ENCODE measurements around the gene KIRREL1.

Gene KIRREL1

GRCh38 chr1:158037866-158038359 lies 44.5 kb downstream of the KIRREL1 start:
- 0 out of 2 replicates have a peak, but pooled peaks have one; percentile 11 for TF ChIP-seq EP300 (IDR thresholded peaks at IDR 0.05; ENCODE audit: borderline replicate concordance)
- peak; percentile 51; the same call in 1 of the 2 replicates for TF ChIP-seq NFIC (IDR thresholded peaks at IDR 0.05)
- TF ChIP-seq ZBTB7A (IDR thresholded peaks at IDR 0.05; ENCODE audit: low read depth): no peak
- TF ChIP-seq, protein P1, sequence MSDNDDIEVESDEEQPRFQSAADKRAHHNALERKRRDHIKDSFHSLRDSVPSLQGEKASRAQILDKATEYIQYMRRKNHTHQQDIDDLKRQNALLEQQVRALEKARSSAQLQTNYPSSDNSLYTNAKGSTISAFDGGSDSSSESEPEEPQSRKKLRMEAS (IDR thresholded peaks at IDR 0.05): no peak

DNA sequence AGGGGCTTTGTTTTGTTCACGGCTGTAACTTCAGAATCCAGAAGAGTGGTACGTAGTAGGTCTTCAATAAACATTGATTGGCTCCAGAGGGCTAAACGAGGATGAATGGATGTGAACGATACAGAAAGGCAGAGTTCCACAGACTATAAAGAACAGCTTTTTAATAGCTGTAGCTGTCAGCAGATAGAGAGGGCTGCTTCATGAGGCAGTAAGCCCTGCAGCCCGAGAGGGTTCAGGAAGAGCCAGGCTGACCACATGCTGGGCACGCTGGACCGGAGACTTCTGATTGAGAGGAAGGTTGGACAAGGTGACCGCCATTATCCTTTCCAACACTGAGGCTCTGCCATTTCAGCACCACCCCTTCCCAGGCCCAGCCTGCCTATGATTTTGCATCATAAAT lies 45.3 kb downstream of the KIRREL1 start:
- TF ChIP-seq ZBTB7A (IDR thresholded peaks at IDR 0.05; ENCODE audit: low read depth) (no peak), CREB1 (IDR thresholded peaks at IDR 0.05; ENCODE audit: low read depth) (no peak), NFIC (IDR thresholded peaks at IDR 0.05) (no peak), TAF1 (IDR thresholded peaks at IDR 0.05; ENCODE audit: low read depth) (no peak), EP300 (IDR thresholded peaks at IDR 0.05; ENCODE audit: borderline replicate concordance) (no peak), RAD21 (IDR thresholded peaks at IDR 0.05; ENCODE audit: low read depth) (no peak)
- TF ChIP-seq, protein P1 (IDR thresholded peaks at IDR 0.05): no peak

DNA sequence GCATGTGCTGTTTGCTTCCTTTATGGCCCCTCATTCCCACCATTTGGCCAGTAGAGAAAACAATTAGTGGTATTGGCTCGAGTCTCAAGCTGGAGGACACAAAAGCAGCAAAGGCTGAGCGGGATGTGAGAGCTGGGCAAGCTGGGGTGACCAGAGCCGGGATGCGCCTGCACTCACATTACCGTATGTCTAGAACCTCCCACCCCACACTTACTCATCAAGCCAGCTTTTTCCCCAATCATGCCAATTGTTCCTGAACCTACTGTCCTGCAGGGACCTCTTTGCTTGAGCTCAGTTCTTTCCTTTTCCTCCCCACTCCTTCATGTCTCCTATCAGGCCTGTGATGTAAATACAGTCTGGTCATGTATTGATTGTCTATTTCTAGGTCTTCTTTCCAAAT lies 45.9 kb downstream of the KIRREL1 start:
- TF ChIP-seq, protein P1 (IDR thresholded peaks at IDR 0.05): no peak
- TF ChIP-seq TEAD4 (IDR thresholded peaks at IDR 0.05) (no peak), ZBTB7A (IDR thresholded peaks at IDR 0.05; ENCODE audit: low read depth) (no peak), EP300 (IDR thresholded peaks at IDR 0.05; ENCODE audit: borderline replicate concordance) (no peak), YY1 (IDR thresholded peaks at IDR 0.05; ENCODE audit: low read depth) (no peak), TAF1 (IDR thresholded peaks at IDR 0.05; ENCODE audit: low read depth) (no peak), FOXM1 (IDR thresholded peaks at IDR 0.05; ENCODE audit: borderline replicate concordance, low read depth) (no peak), REST (IDR thresholded peaks at IDR 0.05; ENCODE audit: low read depth) (no peak), NFIC (IDR thresholded peaks at IDR 0.05) (no peak), CEBPB (IDR thresholded peaks at IDR 0.05) (no peak), CREB1 (IDR thresholded peaks at IDR 0.05; ENCODE audit: low read depth) (no peak), RAD21 (IDR thresholded peaks at IDR 0.05; ENCODE audit: low read depth) (no peak), EGR1 (IDR thresholded peaks at IDR 0.05) (no peak), TCF12 (IDR thresholded peaks at IDR 0.05; ENCODE audit: low read depth) (no peak)
- TF ChIP-seq, protein P2, sequence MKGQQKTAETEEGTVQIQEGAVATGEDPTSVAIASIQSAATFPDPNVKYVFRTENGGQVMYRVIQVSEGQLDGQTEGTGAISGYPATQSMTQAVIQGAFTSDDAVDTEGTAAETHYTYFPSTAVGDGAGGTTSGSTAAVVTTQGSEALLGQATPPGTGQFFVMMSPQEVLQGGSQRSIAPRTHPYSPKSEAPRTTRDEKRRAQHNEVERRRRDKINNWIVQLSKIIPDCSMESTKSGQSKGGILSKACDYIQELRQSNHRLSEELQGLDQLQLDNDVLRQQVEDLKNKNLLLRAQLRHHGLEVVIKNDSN (IDR thresholded peaks at IDR 0.05): no peak

DNA sequence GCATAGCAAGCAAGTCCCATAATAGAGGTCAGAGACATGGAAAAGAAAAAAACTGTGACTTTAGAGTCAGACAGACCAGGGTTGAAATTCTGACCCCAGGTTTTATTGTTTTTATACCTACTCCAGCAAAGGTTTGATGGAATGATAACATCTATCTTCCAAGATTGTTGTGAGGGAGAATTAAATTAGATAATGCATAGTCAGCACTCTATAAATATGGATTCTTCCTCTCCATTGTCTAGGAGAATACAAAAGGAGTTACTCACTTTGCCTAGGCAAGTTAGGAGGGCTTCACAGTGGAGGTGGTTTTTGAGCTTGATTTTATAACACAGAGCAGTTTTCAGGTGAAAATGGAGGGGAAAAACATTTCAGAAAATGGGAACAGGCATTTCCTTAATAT lies 46.9 kb downstream of the KIRREL1 start:
- no peak for TF ChIP-seq EGR1 (IDR thresholded peaks at IDR 0.05)
- no peak for TF ChIP-seq CREB1 (IDR thresholded peaks at IDR 0.05; ENCODE audit: low read depth)
- TF ChIP-seq NFIC (IDR thresholded peaks at IDR 0.05): no peak
- no peak for TF ChIP-seq CEBPB (IDR thresholded peaks at IDR 0.05)
- no peak for TF ChIP-seq EP300 (IDR thresholded peaks at IDR 0.05; ENCODE audit: borderline replicate concordance)
- TF ChIP-seq TCF12 (IDR thresholded peaks at IDR 0.05; ENCODE audit: low read depth): no peak
- TF ChIP-seq RAD21 (IDR thresholded peaks at IDR 0.05; ENCODE audit: low read depth): no peak
- no peak for TF ChIP-seq TAF1 (IDR thresholded peaks at IDR 0.05; ENCODE audit: low read depth)

GRCh38 chr1:158043232-158043631 lies 49.8 kb downstream of the KIRREL1 start:
- TF ChIP-seq TEAD4 (IDR thresholded peaks at IDR 0.05) (no peak), EGR1 (IDR thresholded peaks at IDR 0.05) (no peak), NFIC (IDR thresholded peaks at IDR 0.05) (no peak), CREB1 (IDR thresholded peaks at IDR 0.05; ENCODE audit: low read depth) (no peak), TCF12 (IDR thresholded peaks at IDR 0.05; ENCODE audit: low read depth) (no peak), ZBTB7A (IDR thresholded peaks at IDR 0.05; ENCODE audit: low read depth) (no peak), YY1 (IDR thresholded peaks at IDR 0.05; ENCODE audit: low read depth) (no peak), CEBPB (IDR thresholded peaks at IDR 0.05) (no peak), TAF1 (IDR thresholded peaks at IDR 0.05; ENCODE audit: low read depth) (no peak), RAD21 (IDR thresholded peaks at IDR 0.05; ENCODE audit: low read depth) (no peak)

DNA sequence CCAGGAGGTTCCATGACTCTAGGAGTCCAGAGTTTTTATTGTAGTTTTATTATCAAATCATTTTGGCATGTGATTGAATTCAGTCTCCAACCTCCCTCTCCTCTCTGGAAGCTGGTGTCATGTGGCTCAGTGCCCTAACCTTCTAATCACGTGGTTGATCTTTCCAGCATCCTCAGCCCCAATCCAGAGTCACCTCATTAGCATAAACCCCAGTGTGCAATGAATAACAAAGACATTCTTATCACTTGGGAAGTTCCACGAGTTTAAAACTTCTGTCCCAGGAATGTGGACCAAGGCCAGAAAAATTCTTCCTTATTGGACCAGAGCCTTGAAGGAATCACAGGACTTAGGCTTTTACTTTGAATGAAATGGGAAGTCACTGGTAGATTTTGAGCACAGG lies 52.2 kb downstream of the KIRREL1 start:
- TF ChIP-seq CREB1 (IDR thresholded peaks at IDR 0.05; ENCODE audit: low read depth) (no peak), ZBTB7A (IDR thresholded peaks at IDR 0.05; ENCODE audit: low read depth) (no peak), RAD21 (IDR thresholded peaks at IDR 0.05; ENCODE audit: low read depth) (no peak), TCF12 (IDR thresholded peaks at IDR 0.05; ENCODE audit: low read depth) (no peak), NFIC (IDR thresholded peaks at IDR 0.05) (peak; percentile 23; the same call in 1 of the 2 replicates), TEAD4 (IDR thresholded peaks at IDR 0.05) (peak; percentile 12; the same call in 1 of the 2 replicates)
- TF ChIP-seq, protein P1 (IDR thresholded peaks at IDR 0.05): no peak
- TF ChIP-seq, protein P2 (IDR thresholded peaks at IDR 0.05): peak; percentile 80

DNA sequence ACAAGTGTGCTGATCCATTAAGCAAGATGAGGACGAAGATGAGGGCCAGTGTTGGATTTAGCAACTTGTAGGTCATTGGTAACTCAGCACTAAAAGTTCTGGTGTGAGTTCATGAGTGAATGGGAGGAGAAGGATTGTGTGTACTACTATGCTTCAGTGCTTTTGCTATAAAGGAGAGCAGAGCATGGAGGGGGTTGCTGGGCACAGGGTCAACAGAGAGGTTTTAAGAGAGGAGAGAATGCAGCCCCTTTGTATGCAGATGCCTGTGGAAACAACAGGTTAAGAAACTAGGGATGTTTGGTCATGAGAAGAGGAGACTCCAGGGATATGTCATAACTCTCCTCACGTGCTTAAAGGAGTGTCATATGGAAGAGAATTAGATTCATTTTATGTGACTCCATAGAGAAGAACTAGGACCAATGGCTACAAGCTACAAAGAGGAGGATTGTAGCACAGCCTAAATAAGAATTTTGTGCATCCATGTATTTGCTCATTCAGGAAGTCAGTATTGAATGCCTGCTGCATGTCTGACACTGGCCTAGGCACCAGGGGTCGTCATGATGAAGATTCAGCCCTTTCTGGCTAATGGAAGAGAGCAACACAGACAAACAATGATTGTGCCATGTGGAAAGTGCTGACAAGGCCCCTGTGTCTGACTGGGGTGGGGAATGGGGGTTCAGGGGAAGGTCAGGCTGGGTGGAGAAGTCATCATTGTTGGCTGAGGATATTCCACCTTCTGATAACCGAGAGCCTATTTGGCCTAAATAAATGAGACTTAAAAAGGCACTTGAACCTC lies 53.5 kb downstream of the KIRREL1 start:
- TF ChIP-seq ZBTB7A (IDR thresholded peaks at IDR 0.05; ENCODE audit: low read depth): no peak
- TF ChIP-seq, protein P2 (IDR thresholded peaks at IDR 0.05): no peak
